ENCODE measurements around the gene CYP39A1. TPM values are rescaled to one million over a fixed set of nuclear protein-coding genes. Genes with fewer than 3 reads are reported as not detected.

The CYP39A1 gene
- total and polyA plus RNA-seq, 2 experiments from 2014 or later: 5.2 to 9.2 TPM

GRCh38 chr6:46563924-46564323 is 88.7 kb downstream of the CYP39A1 start:
- Histone ChIP-seq H3K9me2 (replicated peaks; ENCODE audit: insufficient read depth) (no peaks in the 10 kb centered on the region), H3K4me3 (no peak overlapping the region), H4K20me1 (ENCODE audit: insufficient read depth, poor library complexity, severe bottlenecking) (no peaks in the 10 kb centered on the region), H3K9me3 (ENCODE audit: low read depth) (no peaks in the 10 kb centered on the region), H3K4me1 (ENCODE audit: insufficient read depth) (no peaks in the 10 kb centered on the region), H3K79me2 (no peaks in the 10 kb centered on the region), H3K4me2 (no peak overlapping the region), H2AFZ (no peak overlapping the region), H3K27ac (no peak overlapping the region), H3K36me3 (replicated peaks; ENCODE audit: insufficient read depth, low read depth) (no peaks in the 10 kb centered on the region), H3K27me3 (no peaks in the 10 kb centered on the region)
- 100% methylated on average over 1 of the region's 1 CpG for WGBS (ENCODE audit: low lambda C conversion rate, missing lambda C conversion rate)
- DNase-seq (ENCODE audit: low spot score): no peak
- TF ChIP-seq CTCF (IDR thresholded peaks at IDR 0.05; ENCODE audit: poor library complexity): no peak
- TF ChIP-seq EZH2phosphoT487 (IDR thresholded peaks at IDR 0.05; ENCODE audit: low read depth, severe bottlenecking, unreplicated experiment): no peak
- TF ChIP-seq EZH2 (IDR thresholded peaks at IDR 0.05; ENCODE audit: borderline replicate concordance): no peak

- no peak overlapping the region for H2AFZ ChIP-seq
- no peaks in the 10 kb centered on the region for H3K36me3 ChIP-seq (replicated peaks; ENCODE audit: insufficient read depth, low read depth)
- H3K79me2 ChIP-seq: no peaks in the 10 kb centered on the region
- H3K27ac ChIP-seq: no peak overlapping the region
- TF ChIP-seq EZH2phosphoT487 (IDR thresholded peaks at IDR 0.05; ENCODE audit: low read depth, severe bottlenecking, unreplicated experiment) (no peak), EZH2 (IDR thresholded peaks at IDR 0.05; ENCODE audit: borderline replicate concordance) (no peak), CTCF (IDR thresholded peaks at IDR 0.05; ENCODE audit: poor library complexity) (no peak)
- 81% methylated on average over 4 of the region's 4 CpGs for WGBS (ENCODE audit: low lambda C conversion rate, missing lambda C conversion rate)
- H3K4me2 ChIP-seq: no peak overlapping the region
- no peaks in the 10 kb centered on the region for H3K9me3 ChIP-seq (ENCODE audit: low read depth)
- H4K20me1 ChIP-seq (ENCODE audit: insufficient read depth, poor library complexity, severe bottlenecking): no peaks in the 10 kb centered on the region
- no peaks in the 10 kb centered on the region for H3K4me1 ChIP-seq (ENCODE audit: insufficient read depth)
- no peaks in the 10 kb centered on the region for H3K9me2 ChIP-seq (replicated peaks; ENCODE audit: insufficient read depth)
- no peak for DNase-seq (ENCODE audit: low spot score)
- no peak overlapping the region for H3K4me3 ChIP-seq
- no peaks in the 10 kb centered on the region for H3K27me3 ChIP-seq
Observed at GRCh38 chr6:46556053-46556452, 96.6 kb downstream of the CYP39A1 start.

- no peaks in the 10 kb centered on the region for H3K27me3 ChIP-seq
- no peak overlapping the region for H3K4me2 ChIP-seq
- WGBS (ENCODE audit: low lambda C conversion rate, missing lambda C conversion rate): 67% methylated on average over 1 of the region's 1 CpG
- H3K4me3 ChIP-seq: no peak overlapping the region
- DNase-seq (ENCODE audit: low spot score): no peak
- TF ChIP-seq EZH2phosphoT487 (IDR thresholded peaks at IDR 0.05; ENCODE audit: low read depth, severe bottlenecking, unreplicated experiment) (no peak), CTCF (IDR thresholded peaks at IDR 0.05; ENCODE audit: poor library complexity) (no peak), EZH2 (IDR thresholded peaks at IDR 0.05; ENCODE audit: borderline replicate concordance) (no peak)
- no peaks in the 10 kb centered on the region for H3K4me1 ChIP-seq (ENCODE audit: insufficient read depth)
- H3K36me3 ChIP-seq (replicated peaks; ENCODE audit: insufficient read depth, low read depth): no peaks in the 10 kb centered on the region
- no peak overlapping the region for H2AFZ ChIP-seq
- H3K79me2 ChIP-seq: no peaks in the 10 kb centered on the region
- no peak overlapping the region for H3K27ac ChIP-seq
- no peaks in the 10 kb centered on the region for H3K9me3 ChIP-seq (ENCODE audit: low read depth)
- no peaks in the 10 kb centered on the region for H3K9me2 ChIP-seq (replicated peaks; ENCODE audit: insufficient read depth)
- H4K20me1 ChIP-seq (ENCODE audit: insufficient read depth, poor library complexity, severe bottlenecking): no peaks in the 10 kb centered on the region
Observed at GRCh38 chr6:46555129-46555528, 97.5 kb downstream of the CYP39A1 start.

GRCh38 chr6:46549155-46549554 is 103.5 kb downstream of the CYP39A1 start:
- Histone ChIP-seq H2AFZ (no peak overlapping the region), H3K27me3 (no peaks in the 10 kb centered on the region), H3K79me2 (no peaks in the 10 kb centered on the region), H3K4me2 (no peak overlapping the region), H3K36me3 (replicated peaks; ENCODE audit: insufficient read depth, low read depth) (no peaks in the 10 kb centered on the region), H3K27ac (no peak overlapping the region), H4K20me1 (ENCODE audit: insufficient read depth, poor library complexity, severe bottlenecking) (no peaks in the 10 kb centered on the region), H3K9me2 (replicated peaks; ENCODE audit: insufficient read depth) (no peaks in the 10 kb centered on the region), H3K4me3 (no peak overlapping the region), H3K4me1 (ENCODE audit: insufficient read depth) (no peaks in the 10 kb centered on the region), H3K9me3 (ENCODE audit: low read depth) (no peaks in the 10 kb centered on the region)
- DNase-seq (ENCODE audit: low spot score): no peak
- TF ChIP-seq EZH2phosphoT487 (IDR thresholded peaks at IDR 0.05; ENCODE audit: low read depth, severe bottlenecking, unreplicated experiment) (no peak), CTCF (IDR thresholded peaks at IDR 0.05; ENCODE audit: poor library complexity) (no peak), EZH2 (IDR thresholded peaks at IDR 0.05; ENCODE audit: borderline replicate concordance) (no peak)

Measured in hepatocyte (in vitro differentiated cells).